GM10847 (cell line): Measurements from ENCODE around the gene GUCA1C.

Experiments used
- POLR2A ChIP-seq: IDR thresholded peaks from 2 replicates; pipeline ENCODE4 v1.6.1; 2011; ENCODE audit not compliant: insufficient read length; ENCODE audit errors: extremely low read depth

GUCA1C gene

GRCh38 chr3:108862865-108863798 is 90.5 kb downstream of the GUCA1C start:
- no peak for TF ChIP-seq POLR2A

- no peak for TF ChIP-seq POLR2A
Observed at GRCh38 chr3:108861401-108861800, 92.3 kb downstream of the GUCA1C start.
